RPMI8226 (cell line): ENCODE data around the gene VRK1.
A peak's percentile ranks its signal among the peaks of the same experiment; 100 is the strongest.
"Not testable (repeated sequence)": the region's sequence is repeated elsewhere in the genome, so short reads cannot be mapped to it uniquely, and the experiment has no call there.

Experiments used
- DNase-seq: peaks from one replicate; pipeline ENCODE4 v3.0.0-alpha.2; 2015

The VRK1 gene

DNA sequence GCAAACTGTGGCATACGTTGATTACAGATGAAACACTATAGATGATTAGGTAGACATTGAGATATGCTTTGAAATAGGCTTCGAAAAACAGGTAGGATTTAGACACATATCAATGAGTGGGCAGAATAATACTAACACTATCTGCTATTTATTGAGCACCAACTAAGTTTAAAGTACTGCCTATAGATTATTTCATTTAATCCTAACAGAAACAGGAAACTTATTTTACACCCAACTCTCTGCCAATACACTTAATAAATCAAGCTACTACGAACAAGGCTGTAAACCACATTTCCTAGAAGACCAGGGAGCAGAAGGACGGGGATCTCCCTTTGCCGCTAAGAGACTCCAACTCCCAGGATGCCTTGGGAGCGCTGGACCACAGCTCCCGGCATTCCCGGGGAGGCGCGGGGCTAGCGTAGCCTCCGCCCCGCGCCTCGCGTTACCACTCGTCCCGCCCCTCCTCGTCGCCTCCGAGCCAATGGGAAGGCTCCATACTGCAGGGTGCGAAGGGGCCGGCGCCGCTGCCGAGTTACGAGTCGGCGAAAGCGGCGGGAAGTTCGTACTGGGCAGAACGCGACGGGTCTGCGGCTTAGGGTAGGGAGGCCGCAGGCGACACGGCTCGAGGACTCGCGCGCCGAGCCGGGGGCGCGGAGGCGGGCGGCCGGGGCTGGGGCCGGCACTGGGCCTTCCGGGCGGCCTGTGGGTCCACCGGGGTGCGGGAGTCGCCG is at the start of gene VRK1:
Gene VRK1, plus strand, starts transcription at position 532 of the 731 bp plus-strand sequence. CDS start 36,090 bp downstream, outside the sequence.
- peak; percentile 92 for DNase-seq

GRCh38 chr14:96747608-96748007 is 49.6 kb upstream of the VRK1 start:
- DNase-seq, result no peak

DNA sequence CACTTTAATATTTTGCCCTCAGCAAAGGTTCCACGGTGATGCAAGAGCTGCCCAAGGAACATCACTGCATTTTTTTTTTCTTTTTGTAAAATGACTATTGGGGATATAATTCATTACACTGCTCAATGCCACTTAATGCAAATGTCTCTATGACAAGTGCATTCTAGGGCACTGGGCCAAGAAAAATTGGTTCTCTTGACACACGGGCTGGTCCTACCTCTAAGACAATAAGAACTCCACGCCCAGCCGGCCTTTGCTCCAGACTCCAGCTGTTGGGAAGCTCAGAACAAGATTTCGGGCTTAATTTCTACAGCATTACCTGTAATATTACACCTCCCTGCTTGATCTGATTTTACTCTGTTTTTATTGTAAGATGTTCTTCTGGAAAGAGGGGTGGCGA is 48.8 kb upstream of the VRK1 start:
- DNase-seq, result no peak

- no peak for DNase-seq
Measured at GRCh38 chr14:96751505-96751904, 45.7 kb upstream of the VRK1 start.

DNA sequence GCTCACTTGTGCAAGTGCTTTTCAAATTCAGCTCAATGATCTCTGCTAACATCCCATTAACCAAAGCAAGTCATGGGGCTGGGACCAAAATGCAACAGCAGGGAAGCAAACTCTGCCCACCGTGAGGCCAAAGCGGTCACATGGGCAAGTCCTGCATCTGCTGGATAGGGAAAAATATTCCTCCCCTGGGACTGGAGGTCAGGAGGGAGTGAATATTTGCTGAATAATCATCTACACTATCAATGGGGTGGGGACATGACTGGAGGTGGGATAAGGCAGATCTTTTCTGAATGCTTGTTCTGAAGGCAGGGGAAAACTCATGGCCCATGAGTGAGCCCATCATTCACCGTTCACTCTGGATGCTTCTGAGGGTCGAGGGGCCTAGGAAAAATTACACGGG is 45.1 kb upstream of the VRK1 start:
- no peak for DNase-seq

DNA sequence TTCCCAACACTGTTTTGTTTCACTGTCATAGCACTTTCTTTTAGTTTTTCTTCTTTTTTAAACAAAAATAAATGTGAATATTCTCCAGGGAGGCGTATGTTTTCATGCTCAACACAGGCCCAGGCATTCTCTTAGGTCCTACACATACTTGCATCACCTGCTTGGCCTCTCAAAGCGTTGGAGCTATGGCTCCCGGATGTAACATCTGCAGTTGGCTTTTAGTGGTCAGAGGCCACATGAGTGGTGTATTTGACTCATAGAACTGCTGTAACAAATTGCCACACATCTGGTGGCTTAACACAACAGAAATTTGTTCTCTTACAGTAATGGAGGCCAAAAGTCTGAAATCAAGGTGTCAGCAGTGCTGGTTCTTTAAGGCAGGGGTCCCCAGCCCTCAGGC is 44.6 kb upstream of the VRK1 start:
- no peak for DNase-seq

- no peak for DNase-seq
Measured at GRCh38 chr14:96754162-96754844, 42.9 kb upstream of the VRK1 start.

- DNase-seq, result no peak
Measured at GRCh38 chr14:96754845-96755184, 42.4 kb upstream of the VRK1 start.

DNA sequence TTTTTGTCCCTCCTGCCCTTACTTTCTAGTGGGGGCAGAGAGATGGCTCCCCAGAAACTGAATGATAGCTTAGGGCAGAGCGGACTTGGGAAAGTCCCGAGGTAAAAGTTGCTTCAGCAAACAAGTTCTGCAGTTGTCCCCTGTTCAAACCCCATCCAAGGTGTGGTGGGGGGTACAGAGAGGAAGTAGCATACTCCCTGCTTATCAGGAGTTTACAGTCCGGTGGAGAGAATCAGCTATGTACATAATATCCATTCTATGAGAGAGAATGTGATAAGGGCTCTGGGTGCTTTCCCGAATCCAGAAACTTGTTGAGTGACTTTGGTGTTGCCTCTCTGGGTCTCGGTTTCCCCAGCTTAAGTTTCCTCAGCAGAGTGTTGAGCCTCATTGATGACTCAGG is 40.4 kb upstream of the VRK1 start:
- no peak for DNase-seq

DNA sequence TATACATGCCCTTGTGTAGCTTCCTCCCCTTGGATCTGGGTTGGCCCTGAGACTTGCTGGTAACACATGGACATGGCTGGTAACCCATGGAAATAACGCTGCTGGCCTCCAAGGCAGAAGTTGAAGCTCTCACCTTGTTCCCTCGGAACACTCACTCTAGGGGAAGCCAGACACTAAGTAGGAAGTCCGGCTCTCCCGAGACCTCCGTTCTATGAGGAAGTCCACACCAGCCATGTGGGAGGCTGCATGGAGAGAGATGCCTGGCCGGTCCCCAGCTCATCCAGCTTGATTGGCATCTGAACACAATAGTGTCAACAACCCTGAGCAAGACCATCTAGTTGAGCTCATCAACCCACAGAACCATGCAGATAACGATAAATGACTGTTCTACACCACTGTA is 39.7 kb upstream of the VRK1 start:
- DNase-seq, result no peak

GRCh38 chr14:96761066-96761465 is 36.1 kb upstream of the VRK1 start:
- no peak for DNase-seq

DNA sequence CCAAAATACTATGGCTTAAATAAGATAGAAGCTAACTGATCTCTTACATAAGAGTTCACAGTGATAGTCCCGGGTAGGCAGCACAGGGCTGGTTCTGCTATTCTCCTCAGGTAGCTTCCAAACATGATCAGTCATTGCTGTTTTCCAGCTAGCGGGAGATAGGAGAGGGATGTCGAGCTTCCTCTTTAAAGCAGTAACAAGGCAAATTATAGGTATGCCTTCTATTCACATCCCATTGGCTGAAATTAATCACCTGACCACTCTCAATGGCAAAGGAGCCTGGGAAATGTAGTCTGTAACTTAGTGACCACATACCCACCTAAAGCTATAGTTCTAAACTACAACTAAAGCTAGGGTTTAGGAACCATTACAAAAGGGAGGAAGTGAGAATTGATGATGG is 34.5 kb upstream of the VRK1 start:
- peak; percentile 46 for DNase-seq

DNA sequence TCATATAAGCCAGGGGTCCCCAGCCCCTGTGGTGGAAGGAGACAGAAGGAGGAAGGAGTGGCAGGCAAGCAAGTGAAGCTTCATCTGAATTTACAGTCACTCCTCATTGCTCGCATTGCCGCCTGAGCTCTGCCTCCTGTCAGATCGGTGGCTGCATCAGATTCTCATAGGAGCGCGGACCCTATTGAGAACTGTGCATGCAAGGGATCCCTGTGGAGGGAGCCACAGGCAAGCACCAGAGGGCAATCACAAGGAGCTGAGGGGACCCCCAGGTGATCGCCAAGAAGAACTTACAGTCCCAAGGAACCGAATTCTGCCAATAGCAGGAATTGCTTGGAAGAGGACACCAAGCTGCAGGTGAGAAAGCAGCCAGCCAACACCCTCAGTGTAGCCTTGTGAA is 33.2 kb upstream of the VRK1 start:
- no peak for DNase-seq

- DNase-seq, result not testable (repeated sequence)
Measured at GRCh38 chr14:96765205-96765604, 32.0 kb upstream of the VRK1 start.

GRCh38 chr14:96772929-96773328 is 24.3 kb upstream of the VRK1 start:
- DNase-seq, result no peak

- DNase-seq, result no peak
Measured at GRCh38 chr14:96776791-96777190, 20.4 kb upstream of the VRK1 start.

DNA sequence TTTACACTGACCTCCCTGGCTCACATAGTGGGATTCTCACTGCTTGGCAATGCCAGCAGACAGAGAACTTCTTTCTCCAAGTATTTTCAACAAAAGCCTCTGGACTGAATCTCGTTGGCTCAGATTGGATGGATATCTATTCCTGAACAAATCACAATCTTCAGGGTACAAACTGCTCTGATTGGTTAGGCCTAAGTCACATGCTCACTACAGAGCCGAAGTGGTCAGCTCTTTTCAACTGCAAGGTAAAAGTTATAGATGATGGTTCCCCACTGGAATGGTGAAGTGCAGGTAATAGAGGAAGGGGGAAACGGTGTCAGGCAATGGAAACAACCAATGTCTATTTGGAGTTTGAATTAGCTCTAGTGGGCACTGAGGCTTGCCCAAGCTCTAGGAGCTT is 16.7 kb upstream of the VRK1 start:
- no peak for DNase-seq

DNA sequence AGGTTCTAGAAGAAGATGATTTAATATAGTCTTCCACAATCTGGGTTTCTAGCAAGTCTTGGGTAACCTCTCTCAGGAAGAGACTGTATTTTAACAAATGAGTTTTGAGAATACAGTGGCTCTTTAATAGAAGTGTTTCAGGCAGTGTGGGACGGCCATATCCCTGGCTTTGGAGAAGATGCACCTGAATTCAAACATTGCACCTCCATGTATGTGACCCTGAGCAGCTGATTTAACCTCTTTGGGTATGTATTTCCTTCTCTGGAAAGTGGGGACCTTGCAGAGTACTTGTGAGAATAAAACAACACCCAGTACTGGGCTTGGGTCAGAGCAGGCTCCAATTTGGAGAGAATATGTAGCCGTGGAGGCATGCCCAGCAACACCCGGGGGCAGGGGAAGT is 15.8 kb upstream of the VRK1 start:
- no peak for DNase-seq

DNA sequence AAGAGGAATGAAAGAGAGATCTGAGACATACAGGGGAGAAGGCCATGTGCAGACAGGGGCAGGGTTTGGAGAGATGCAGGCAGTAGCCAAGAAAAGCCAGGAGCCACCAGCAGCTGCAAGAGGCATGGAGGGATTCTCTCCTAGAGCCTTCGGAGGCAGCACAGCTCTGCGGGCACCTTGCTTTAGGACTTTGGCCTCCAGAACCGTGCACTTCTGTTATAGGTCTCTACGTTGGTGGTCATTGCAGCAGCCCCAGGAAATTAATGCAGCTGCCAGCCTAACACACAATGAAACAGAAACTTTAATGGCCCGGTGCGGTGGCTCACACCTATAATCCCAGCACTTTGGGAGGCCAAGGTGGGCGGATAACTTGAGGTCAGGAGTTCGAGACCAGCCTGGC is 14.7 kb upstream of the VRK1 start:
- no peak for DNase-seq

DNA sequence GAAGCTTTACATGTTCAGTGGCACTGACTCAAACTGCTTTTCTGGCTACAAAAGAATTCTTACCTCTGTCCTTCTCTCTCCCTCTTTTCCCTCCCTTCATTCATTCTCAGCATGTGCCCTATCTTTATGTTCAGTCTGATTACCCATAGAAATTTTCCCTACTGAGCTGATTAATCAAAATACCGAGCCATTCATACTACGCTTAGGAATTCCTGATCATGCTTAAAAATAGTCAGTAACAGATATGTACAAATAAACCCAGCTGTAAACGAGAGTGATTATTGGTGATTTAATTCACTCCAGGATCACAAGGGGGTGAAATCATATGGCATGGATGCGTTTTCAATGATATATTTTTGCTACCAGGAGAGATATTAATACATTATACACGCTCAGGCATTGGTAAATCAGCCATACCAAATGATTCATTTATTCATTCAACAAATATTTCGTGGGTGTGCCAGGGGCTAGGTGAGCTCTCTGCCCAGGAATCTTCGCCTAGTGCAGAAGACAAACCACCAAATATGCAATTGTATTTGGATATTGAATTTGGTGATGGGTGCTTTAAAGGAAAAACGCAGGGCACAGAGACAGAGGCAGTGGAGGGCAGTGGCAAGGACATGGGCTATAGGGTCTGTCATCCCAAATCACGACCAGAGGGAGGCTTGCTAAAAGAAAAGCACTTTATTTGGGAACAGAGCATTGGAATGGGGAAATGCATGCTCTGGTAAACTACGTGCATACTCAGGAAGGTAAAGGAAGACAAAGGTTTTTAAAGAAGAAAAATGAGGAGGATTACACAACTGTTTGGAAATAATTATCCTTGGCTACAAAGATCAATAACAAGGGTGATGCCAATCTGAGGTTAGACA is 13.9 kb upstream of the VRK1 start:
- DNase-seq, result no peak

GRCh38 chr14:96783915-96784224 is 13.3 kb upstream of the VRK1 start:
- no peak for DNase-seq

- DNase-seq, result no peak
Measured at GRCh38 chr14:96790186-96790585, 7.0 kb upstream of the VRK1 start.

DNA sequence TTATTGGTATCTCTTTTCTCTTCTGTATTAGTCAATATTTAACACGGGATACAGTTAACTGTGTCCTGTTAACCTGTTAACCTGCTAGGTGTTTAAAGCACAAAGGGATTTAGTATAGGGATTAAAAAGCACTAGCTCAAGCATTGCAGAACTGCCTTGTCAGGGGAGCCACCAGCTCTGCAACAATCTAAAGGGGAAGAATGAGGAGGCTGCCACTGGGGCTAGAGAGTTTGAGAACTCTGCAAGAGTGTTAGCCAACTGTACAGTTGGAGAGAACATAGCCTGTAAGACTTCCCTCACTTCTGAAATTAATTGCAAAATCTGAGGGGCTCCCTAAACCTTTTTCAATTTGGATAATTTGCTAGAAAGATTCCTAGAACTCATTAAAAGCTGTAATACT is 6.5 kb upstream of the VRK1 start:
- DNase-seq, result no peak

DNA sequence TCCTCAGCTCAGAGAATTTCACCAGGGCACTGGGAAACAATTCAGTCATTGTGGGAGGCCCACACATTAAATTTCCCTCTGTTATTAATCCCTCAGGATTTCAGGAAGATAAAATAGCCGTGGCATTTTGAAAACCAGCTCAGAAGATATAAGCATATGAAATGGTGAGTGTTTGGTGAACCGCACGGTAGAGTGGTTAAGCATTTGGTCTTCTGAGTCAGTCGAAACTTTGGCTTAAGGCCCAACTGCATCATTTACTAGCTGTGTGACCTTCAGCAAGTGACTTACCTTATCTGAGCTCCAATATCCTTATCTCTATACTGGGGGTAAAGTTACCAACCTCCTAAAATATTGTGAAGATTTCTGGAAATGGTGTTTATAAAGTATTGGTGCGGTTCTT is 5.2 kb upstream of the VRK1 start:
- DNase-seq, result no peak
